DMS79 treated with DMSO at 0.1 percent for 48 hours (cell line): Measurements from ENCODE around the gene GNB1L.

ENCODE experiments used
- DNase-seq: peaks from one replicate; lab custom pipeline; 2025; lab: John Stamatoyannopoulos, UW

The GNB1L gene

GRCh38 chr22:19807914-19808872, 46.5 kb downstream of the GNB1L start:
- DNase-seq = no peak

- DNase-seq = no peak
Observed at GRCh38 chr22:19807161-19807913, 47.3 kb downstream of the GNB1L start.

- peak; percentile 82 for DNase-seq
Observed at GRCh38 chr22:19806213-19807160, 48.2 kb downstream of the GNB1L start.

GRCh38 chr22:19805821-19806212, 48.9 kb downstream of the GNB1L start:
- peak; percentile 15 for DNase-seq

GRCh38 chr22:19803736-19804267, 50.9 kb downstream of the GNB1L start:
- no peak for DNase-seq

- DNase-seq = no peak
Observed at GRCh38 chr22:19802894-19803735, 51.6 kb downstream of the GNB1L start.

GRCh38 chr22:19802001-19802893, 52.4 kb downstream of the GNB1L start:
- DNase-seq = no peak

GRCh38 chr22:19801340-19802000, 53.2 kb downstream of the GNB1L start:
- DNase-seq = no peak

- no peak for DNase-seq
Observed at GRCh38 chr22:19800761-19801244, 53.9 kb downstream of the GNB1L start.

- DNase-seq = no peak
Observed at GRCh38 chr22:19800306-19800705, 54.4 kb downstream of the GNB1L start.

GRCh38 chr22:19799322-19800190, 55.1 kb downstream of the GNB1L start:
- no peak for DNase-seq

GRCh38 chr22:19798891-19799293, 55.8 kb downstream of the GNB1L start:
- DNase-seq = no peak

GRCh38 chr22:19798003-19798665, 56.5 kb downstream of the GNB1L start:
- DNase-seq = no peak

GRCh38 chr22:19797086-19798002, 57.3 kb downstream of the GNB1L start:
- DNase-seq = no peak

- DNase-seq = no peak
Observed at GRCh38 chr22:19796160-19796559, 58.5 kb downstream of the GNB1L start.

GRCh38 chr22:19795617-19796008, 59.1 kb downstream of the GNB1L start:
- DNase-seq = no peak
